GM04503 (cell line): ENCODE data around the gene FMO1.
"Not testable (repeated sequence)": the region's sequence is repeated elsewhere in the genome, so short reads cannot be mapped to it uniquely, and the experiment has no call there.

Source experiments
- DNase-seq: peaks from one replicate; pipeline ENCODE4 v3.0.0-alpha.2; 2012; ENCODE audit warnings: low read depth

FMO1 gene

DNA sequence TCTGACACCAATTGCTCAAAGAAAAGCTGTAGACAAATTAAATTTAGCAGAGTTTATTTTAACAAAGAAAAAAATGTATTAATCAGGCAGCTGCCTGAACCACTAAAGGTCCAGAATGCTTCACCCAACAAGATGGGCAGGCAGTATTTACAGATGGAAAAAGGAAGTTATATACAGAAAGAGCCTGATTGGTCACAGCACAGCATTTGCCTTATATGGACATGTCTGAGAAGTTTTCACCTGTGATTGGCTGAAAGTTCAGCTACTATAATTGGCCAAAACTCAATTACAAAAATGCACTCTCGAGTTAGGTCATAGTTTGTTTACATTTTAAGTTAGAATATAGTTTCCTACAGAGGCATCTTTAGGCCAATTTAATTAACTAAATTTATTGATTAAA, 15.1 kb upstream of the FMO1 start:
- no peak for DNase-seq

- DNase-seq, result not testable (repeated sequence)
Observed at GRCh38 chr1:171236231-171236630, 12.1 kb upstream of the FMO1 start.

DNA sequence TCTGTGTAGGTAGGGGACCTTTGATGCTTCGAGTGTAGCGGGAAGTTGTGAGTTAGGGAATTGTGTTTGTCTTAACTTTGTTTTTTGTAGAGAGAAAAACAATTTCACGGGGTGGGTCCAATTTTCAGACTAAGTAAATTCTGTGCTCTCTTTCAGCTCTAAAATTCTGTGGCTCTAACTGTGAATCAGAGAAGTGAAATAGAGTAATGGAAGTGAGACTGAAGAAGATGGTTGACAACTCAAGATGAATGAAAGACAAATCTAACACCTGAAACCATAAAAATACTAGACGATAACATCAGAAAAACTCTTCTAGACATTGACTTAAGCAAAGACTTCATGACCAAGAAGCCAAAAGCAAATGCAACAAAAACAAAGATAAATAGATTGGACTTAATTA, 4.4 kb upstream of the FMO1 start:
- DNase-seq, result no peak

DNA sequence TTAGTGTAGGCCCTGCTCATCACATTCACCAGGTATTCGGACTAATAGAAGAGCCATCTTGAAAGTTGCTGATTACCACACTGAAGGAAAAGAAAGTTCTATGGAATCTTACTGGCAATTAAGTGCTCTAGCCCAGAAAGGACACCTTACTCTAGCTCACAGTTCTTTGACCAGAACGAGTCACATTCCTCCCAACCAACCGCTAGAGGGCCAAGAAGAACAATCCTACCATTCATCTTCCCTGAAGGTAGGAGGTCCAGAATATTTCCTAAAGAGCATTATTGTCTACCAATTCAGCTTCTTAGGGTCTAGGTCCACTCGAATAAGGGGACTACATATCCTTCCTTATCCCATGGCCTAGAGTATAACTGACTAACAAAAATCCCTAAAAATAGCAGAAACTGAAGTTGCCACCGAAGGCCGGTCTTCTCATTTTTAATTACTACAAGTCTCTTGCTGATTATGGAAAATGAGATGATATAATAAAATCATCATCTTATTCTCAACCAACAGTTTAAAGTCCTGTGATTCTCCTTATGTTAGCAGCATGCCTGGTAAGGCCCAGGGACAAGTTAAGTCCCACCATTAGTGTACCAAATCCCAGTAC, 2.7 kb upstream of the FMO1 start:
- DNase-seq, result no peak

- no peak for DNase-seq
Observed at GRCh38 chr1:171247501-171247900, 793 bp upstream of the FMO1 start.

DNA sequence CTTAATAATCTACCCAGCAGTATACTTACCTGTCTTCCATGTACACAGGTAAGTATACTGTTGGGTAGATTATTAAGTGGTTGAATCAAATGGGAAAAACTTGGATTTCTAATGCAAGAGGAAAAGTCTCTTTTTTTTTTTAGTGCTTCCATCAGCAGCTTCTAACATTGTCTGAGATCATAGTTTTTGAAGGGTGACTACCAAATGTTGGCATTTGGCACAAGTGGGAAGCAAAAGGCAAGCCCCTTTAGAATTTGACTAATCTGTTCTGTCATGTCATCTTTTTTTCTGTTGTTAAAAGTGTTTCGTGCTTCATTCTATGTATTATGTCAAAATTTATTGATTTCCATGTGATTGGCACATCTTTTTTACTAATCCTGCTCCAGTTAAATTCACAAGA, 547 bp downstream of the FMO1 start:
- DNase-seq, result no peak

GRCh38 chr1:171250263-171250662, 2.0 kb downstream of the FMO1 start:
- no peak for DNase-seq

GRCh38 chr1:171251042-171251951, 3.0 kb downstream of the FMO1 start:
- no peak for DNase-seq

DNA sequence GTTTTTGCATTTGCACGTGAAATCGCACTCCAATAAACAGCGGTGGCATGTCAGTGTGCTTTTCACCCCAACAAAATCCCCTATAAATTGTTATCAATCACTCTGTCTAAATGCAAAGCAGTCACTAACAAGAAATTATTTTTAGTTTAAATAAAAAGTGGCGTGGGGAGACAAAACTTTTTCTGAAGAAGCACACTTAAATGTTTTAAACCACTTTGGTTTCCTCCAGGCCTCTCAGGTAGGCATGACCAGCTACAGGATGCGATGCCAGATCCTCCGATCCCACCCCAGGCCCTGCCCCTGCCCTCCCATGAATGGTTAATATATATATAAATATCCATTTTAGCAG, 3.6 kb downstream of the FMO1 start:
- no peak for DNase-seq

- no peak for DNase-seq
Observed at GRCh38 chr1:171252482-171252881, 4.2 kb downstream of the FMO1 start.

- no peak for DNase-seq
Observed at GRCh38 chr1:171254859-171255258, 6.6 kb downstream of the FMO1 start.

DNA sequence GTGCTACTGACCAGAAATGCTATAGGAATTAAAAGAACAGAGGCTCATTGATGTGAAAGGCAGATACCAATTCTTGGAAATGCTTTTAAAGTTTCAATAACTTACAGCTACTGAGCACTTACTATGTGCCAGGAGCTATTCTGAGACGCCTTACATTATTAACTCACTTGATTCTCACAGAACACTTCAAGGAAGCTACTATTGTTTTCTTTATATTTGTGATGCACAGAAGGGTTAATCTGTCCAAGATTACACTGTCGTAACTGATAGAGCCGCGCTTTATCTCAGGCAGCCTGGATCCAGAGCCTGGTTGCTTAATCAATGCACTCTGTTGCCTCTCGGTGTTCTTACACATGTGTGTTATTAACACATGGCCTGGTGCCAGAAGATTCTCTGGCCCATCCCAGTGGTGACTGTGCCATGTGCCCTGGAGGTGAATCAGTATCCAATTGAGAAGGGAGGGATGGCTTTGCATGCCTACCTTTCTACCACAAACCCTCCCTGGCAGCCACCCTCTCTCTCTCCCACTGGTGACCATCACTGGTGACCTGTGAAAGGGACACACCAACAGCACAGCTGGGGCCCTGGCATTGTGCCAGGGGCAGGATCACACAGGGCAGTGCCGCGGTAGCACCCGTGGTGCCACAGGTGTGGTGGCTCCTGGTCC, 8.8 kb downstream of the FMO1 start:
- no peak for DNase-seq

DNA sequence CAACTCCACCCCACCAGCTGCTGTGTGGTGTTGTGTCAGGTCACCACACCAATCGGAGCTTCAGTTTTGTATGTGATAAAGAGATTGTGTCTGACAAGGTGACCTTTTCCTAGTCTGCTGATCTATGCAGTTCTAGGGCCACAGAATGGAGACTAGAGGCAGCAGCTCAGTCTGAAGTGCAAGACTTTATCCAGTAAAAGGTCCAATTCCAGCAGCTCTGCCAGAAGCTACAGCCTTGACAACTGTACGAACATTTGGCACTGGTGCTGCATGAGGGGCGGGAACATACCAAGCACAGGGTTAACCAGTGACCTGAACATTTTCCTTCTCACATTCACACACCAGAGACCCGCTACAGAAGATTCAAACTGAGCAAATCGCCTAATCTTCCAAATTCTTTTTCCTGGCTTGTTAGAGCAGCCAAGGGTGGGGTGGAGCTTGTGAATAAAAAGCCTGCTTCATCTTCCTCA, 9.3 kb downstream of the FMO1 start:
- no peak for DNase-seq

GRCh38 chr1:171258429-171258828, 10.1 kb downstream of the FMO1 start:
- DNase-seq, result no peak

GRCh38 chr1:171258943-171259342, 10.6 kb downstream of the FMO1 start:
- DNase-seq, result no peak

DNA sequence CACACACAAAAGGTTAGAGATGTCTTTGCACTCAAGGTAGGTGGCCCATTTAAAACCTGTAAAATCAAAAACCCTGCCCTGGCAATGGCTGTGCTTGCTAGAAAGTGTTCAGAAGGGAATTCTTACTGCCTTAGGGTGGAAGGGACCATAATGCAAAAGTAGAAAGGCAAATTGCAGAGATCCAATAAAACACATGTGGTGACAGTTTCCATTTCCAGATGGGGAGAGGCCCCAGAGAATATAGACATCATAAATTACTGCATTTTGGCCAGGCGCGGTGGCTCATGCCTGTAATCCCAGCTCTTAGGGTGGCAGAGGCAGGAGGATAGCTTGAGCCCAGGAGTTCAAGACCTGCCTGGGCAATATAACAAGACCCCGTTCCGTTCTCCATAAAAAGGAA, 13.0 kb downstream of the FMO1 start:
- no peak for DNase-seq

DNA sequence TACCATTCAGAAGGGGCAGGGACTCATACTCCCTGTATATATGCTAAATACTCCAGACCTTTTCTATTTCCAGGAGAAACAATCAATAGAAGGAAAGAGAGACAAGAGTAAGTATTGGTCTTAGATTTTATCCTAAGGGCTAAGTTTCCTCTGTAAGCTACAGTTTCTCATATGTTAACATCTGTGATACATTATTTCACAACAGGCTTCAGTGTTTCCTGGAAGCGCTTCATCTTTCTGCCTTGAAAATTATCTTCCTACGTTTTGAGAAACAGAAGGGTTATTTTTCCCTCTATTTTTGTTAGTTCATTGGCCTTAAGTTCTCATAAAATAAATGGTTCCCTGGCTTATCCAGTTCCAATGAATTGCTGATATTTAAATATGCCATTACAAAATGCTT, 15.6 kb downstream of the FMO1 start:
- no peak for DNase-seq

GRCh38 chr1:171265686-171266085, 17.4 kb downstream of the FMO1 start:
- DNase-seq, result no peak

GRCh38 chr1:171266930-171267329, 18.6 kb downstream of the FMO1 start:
- no peak for DNase-seq

- DNase-seq, result no peak
Observed at GRCh38 chr1:171267391-171267790, 19.1 kb downstream of the FMO1 start.

GRCh38 chr1:171270806-171271205, 22.5 kb downstream of the FMO1 start:
- no peak for DNase-seq

- no peak for DNase-seq
Observed at GRCh38 chr1:171277534-171277933, 29.2 kb downstream of the FMO1 start.

DNA sequence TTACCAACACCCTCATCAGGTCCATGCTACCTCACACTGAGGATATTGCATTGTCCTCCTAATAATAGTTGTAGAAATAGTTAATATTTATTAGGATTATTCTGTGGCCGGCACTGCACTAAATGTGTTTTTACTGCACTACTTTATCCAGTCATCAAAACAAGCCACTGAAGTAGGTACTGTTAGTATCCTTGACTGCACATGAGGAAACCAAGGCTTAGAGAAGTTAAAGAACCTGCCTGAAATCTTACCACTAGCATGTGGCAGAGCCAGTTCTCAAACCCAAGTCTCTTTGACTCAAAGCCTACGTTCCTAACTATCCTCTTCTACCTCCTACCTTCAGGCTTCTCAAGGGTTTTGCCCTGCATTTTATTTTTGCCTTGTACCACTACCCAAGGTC, 30.9 kb downstream of the FMO1 start:
- DNase-seq, result no peak
